HG02981 (cell line): ENCODE data around the gene GCSAM.

Source experiments
- ATAC-seq: cut with Tn5 transposase; IDR thresholded peaks from one replicate; pipeline ENCODE4 v1.9.1; 2021; ENCODE audit warnings: mild to moderate bottlenecking, moderate library complexity; ENCODE audit not compliant: unreplicated experiment

Gene GCSAM, protein sequence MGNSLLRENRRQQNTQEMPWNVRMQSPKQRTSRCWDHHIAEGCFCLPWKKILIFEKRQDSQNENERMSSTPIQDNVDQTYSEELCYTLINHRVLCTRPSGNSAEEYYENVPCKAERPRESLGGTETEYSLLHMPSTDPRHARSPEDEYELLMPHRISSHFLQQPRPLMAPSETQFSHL

GRCh38 chr3:112132975-112133448 lies at the start of gene GCSAM:
Gene GCSAM, minus strand, starts transcription at chr3:112133248. Its CDS starts 128 bp downstream, at chr3:112133120.
- peak; percentile 65 for ATAC-seq

DNA sequence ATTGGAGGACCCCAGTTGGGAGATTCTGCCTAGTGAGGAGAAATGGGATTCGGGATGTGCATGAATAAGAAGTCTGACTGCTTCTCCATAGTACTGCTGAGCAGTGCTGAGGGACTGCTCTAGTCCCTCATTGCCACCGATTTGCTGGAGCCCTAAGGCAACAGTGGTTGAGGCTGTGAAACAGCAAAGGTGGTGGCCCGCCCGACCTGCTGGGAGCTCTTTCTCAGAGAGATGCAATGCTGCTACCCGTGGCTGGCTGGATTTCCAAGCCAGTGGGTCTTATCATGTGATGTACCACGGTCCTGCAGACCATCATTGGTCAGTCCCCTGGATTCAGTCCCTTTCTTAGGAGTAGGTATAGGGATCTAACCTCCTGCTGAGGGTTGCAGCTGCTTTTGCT lies 42.6 kb upstream of the GCSAM start:
- ATAC-seq: no peak

DNA sequence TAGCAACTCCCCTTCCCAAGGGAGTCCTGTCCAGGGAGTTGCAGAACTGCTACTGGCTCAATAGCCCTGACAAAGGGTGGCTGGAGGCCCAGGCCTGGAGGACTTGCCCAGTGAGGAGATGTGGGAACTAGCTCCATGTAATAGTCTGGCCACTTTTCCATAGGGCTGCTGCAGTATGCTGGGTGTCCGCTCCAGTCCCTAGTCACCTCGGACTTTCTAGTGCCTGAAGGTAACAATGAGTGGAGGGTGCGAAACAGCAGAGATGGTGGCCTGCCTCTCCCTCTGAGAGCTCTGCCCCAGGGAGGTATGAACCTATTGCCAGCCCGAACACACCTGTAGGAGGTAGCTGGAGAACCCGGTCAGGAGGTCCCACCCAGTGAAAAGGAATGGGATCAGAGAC lies 42.0 kb upstream of the GCSAM start:
- no peak for ATAC-seq

DNA sequence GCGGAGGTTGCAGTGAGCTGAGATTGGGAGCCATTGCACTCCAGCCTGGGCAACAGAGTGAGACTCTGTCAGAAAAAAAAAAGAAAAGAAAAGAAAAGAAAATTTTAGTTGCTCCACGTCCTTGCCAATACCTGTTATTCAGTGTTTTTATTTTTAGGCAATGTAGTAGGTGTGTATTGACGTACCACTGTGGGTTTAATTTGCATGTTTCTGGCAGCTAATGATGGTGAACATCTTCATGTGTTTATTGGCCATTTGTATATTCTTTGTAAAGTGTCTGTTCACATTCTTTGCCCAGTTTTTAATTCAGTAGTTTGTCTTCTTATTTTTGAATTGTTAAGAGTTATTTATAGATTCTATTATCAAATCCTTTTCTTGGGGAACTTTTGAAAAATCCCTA lies 38.1 kb upstream of the GCSAM start:
- ATAC-seq: no peak

DNA sequence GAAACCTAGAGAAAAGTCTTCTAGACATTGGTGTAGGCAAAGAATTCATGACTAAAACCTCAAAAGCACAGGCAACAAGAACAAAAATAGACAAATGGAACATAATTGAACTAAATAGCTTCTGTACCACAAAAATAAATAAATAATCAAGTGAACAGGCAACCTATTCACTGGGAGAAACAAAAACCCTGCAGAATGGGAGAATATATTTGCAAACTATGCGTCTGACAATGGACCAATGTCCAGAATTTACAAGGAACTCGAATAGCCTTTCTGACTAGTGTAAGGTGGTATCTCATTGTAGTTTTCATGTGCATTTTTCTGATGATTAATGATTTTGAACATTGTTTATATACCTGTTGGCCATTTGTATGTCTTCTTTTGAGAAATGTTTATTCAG lies 37.0 kb upstream of the GCSAM start:
- ATAC-seq: no peak

DNA sequence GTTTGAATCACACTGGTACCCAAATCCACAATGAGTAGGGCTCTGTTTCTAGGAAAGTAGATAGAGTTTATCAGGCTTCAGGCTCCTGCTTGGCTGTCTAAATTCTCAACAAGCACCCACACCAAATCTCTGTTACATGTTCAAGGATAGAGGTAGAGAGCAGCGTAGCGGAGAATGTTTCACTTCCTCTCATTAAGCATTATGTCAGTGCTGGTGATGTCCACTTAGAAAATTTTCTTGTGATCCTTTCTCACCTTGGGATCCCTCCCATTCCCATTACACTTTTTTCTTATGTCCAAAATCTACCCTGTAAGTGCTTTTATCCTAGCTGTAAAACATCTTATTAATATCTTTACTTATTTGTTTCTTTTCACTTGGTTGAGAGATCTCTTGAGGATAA lies 34.7 kb upstream of the GCSAM start:
- ATAC-seq: peak; percentile 76

DNA sequence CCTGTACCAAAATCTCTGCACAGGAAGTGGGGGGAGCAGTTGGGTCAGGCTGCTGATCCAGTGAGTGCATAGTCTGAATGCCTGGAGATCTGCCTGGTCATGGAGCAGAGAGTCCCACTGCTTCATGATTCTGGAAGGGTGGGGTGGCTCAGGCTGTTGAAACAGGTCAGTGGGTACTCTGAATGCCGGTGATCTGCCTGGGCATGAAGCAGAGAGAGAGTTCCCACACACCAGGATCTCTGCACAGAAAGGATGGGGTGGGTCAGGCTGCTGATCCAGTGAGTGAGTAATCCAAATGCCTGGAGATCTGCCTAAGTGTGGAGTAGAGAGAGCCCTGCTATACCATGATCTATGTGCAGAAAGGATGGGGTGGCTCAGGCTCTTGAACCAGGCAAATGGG lies 16.1 kb upstream of the GCSAM start:
- ATAC-seq: no peak

- no peak for ATAC-seq
Observed at GRCh38 chr3:112143689-112144088, 10.6 kb upstream of the GCSAM start.

DNA sequence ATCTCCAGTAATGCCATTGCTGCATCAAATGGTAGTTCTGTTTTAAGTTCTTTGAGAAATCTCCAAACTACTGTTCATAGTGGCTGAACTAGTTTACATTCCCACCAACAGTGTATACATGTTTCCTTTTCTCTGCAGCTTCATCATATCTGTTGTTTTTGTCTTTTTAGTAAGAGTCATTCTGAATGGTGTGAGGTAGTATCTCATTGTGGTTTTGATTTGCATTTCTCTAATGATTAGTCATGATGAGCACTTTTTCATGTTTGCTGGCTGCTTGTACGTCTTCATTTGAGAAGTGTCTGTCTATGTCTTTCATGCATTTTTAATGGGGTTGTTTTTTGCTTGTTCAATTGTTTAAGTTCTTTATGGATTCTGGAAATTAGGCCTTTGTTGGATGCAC lies 10.2 kb upstream of the GCSAM start:
- ATAC-seq: peak; percentile 72

- ATAC-seq: no peak
Observed at GRCh38 chr3:112141293-112141692, 8.2 kb upstream of the GCSAM start.

- no peak for ATAC-seq
Observed at GRCh38 chr3:112140584-112140983, 7.5 kb upstream of the GCSAM start.

- ATAC-seq: no peak
Observed at GRCh38 chr3:112138219-112138969, 5.3 kb upstream of the GCSAM start.

- ATAC-seq: no peak
Observed at GRCh38 chr3:112137781-112138180, 4.7 kb upstream of the GCSAM start.

DNA sequence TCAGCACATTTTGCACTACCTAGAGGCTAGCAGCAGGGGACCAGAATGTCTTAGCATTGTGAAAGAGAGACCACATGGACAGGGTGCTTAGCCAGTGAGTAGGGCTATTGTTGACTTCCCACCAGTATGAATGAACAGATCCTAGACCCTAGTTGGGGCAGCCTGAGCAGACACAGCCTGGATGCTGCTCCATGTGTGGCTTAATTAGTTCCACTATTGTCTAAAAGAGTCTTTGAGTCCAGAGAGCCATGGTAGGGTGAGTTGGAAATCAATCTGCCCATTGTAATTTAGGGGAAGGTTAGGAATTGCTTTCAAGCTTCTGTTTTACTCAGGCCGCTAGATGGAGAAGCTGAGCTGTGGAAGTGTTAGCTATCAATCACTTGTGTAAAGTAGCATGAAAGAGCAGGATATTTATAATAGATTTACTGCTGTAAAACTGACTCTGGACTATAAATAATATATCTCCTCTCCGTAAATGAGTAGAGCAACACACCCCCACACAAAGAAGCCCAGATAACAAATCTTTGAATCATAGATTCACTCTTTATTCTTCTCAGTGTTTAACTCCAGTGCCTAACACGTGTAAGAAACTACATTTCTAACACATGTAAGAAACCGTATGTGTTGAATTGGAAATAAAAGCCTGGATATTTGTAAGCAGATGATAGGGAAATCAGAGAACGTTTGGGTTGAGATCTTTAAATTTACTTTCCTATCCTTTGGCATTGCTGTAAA lies 4.1 kb upstream of the GCSAM start:
- ATAC-seq: peak; percentile 20

DNA sequence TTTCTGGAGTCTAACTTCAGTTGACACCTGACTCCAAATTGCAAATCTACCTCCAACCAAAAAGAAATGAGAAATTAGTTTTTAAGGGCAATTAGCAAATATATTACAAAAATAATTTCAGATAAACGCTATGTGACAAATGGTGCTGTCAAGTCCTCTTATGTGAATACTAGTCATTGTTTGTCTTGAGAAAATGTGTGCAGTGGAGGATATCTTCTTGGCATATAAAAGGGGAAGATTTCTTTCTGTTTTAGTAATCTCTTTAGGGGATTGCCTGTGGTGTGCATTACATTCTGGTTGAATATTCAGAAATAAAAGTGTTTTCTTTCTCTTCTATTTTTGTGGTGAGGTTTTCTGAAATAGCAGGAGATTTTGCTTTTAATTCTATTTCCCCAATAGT lies 3.0 kb upstream of the GCSAM start:
- ATAC-seq: no peak

DNA sequence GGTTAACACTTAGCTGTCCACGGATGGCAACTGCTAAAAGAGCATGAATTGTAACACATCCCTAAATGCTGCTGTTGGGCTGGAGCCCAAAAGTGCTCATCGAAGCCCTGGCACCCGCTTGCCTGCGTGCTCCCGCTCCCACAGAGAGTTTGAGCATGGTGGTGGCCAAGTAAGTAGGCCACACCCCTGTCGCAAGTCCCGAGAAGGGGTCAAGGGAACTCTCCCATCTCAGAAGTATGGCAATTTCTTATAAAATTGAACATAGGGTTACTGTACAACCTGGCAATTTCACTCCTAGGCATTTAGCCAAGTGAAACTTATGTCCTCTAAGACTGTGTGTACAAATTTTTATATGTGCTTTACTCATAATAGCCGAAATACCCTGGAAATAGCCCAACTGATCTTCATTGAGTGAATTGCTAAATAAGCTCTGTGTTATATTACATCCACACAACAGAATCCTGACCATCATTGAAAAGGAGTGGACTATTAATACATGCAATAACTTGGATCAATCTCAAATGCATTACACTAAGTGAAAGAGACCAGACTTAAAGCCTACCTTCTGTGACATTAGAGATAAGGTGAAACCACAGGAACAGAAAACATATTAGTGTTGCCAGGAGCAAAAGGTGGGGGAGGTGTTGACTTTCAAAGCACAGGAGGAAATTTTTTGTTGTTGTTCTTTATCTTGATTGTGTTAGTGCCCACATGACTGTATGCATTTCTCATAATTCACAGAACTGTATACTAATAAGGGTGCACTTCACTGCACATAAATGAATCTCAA lies 1.5 kb upstream of the GCSAM start:
- ATAC-seq: no peak

GRCh38 chr3:112133626-112134334 lies 732 bp upstream of the GCSAM start:
- ATAC-seq: no peak

- ATAC-seq: no peak
Observed at GRCh38 chr3:112132554-112132953, 494 bp downstream of the GCSAM start.

DNA sequence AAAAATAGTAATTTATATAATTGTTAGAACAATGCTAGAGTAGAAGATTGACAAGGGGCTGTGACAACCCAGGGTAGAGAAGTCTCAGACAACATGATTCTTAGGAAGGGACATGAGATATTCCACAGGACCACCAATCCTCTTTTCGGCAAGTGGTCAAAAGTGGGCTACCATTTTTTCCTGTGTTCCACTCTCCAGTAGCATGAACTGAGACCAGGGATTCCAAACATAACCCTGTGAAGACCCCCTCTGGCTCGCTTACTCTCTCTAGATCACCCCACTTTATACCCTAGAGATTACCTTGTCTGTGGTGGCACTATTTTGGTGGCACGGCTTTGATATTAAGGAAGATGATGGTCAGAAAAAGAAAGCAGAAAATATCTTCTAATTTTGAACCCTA lies 960 bp downstream of the GCSAM start:
- ATAC-seq: no peak

DNA sequence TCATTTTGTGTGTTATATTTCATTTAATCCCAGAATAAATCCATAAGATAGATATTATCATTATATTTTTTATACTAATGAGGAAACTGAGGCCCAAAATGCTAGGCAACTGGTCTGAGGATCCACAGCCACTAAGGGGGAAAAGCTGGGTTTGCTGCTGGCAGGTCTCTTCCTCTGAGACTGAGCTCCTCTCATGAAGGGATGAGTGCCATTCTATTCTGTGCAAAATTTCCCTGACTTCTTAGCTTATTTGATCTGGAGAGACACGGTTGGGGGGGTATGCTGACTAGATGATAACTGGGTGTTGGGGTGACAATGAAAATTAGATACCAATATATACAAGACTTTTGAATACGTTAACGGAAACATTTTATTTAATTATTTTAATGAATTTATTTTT lies 1.9 kb downstream of the GCSAM start:
- no peak for ATAC-seq

DNA sequence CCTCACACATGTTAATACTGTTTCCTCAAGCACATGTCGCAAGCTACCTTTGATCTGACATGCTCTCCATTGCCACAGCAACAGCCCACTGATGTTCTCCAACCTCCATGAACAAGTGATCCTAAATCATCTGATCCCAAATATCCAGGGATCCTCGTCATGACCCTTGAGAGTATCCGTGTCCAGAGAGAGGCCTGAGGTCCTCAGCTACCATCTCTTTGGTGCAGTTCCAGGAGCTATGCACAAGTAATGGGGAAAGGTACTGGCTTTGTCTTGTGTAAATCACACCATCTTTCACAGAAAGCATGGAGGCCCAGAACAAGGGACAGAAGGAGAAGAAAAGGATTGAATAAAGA lies 2.4 kb downstream of the GCSAM start:
- no peak for ATAC-seq
